ENCODE measurements around the gene ASB1.

DNA sequence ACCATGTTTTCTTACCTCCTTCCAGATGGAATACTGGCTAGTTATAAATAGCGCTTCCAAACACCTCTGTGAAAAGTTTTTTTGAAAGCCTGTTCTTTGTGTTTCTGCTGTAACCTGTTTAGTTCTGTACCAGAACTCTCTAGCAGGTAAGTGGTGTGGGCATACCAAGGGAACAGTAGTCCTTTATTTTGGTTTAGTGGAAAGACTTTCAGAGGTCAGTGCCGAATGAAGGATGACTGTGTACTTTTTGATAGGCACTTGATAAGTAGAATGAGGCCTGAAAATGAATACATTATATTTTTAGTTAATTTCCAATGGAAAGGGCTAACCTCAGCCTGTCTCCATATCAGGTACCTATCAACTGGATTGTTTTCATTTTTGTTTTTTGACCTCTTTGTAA, 27.6 kb upstream of the ASB1 start:
- TF ChIP-seq, protein P1, sequence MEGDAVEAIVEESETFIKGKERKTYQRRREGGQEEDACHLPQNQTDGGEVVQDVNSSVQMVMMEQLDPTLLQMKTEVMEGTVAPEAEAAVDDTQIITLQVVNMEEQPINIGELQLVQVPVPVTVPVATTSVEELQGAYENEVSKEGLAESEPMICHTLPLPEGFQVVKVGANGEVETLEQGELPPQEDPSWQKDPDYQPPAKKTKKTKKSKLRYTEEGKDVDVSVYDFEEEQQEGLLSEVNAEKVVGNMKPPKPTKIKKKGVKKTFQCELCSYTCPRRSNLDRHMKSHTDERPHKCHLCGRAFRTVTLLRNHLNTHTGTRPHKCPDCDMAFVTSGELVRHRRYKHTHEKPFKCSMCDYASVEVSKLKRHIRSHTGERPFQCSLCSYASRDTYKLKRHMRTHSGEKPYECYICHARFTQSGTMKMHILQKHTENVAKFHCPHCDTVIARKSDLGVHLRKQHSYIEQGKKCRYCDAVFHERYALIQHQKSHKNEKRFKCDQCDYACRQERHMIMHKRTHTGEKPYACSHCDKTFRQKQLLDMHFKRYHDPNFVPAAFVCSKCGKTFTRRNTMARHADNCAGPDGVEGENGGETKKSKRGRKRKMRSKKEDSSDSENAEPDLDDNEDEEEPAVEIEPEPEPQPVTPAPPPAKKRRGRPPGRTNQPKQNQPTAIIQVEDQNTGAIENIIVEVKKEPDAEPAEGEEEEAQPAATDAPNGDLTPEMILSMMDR (IDR thresholded peaks at IDR 0.05), result no peak
- TF ChIP-seq EZH2 (IDR thresholded peaks at IDR 0.05; ENCODE audit: borderline replicate concordance, insufficient read depth, low read depth, low read length, poor library complexity, severe bottlenecking), result no peak

Measured in B cell (primary cell).